Loucy (cell line): ENCODE results near the gene LRRC4C.

Experiments
- H2AFZ ChIP-seq: fragments of 200-600 bp; sonication (generic); 2 replicates; pipeline ENCODE4 v1.6.0; 2016; ENCODE audit warnings: antibody characterized with exemption, mild to moderate bottlenecking, low read length, moderate library complexity
- H3F3A ChIP-seq: fragments of 200-600 bp; 2 replicates; pipeline ENCODE4 v1.6.0; 2016; ENCODE audit warnings: antibody characterized with exemption, low read depth, mild to moderate bottlenecking
- H3K27me3 ChIP-seq: fragments of 200-600 bp; sonication (generic); 2 replicates; pipeline ENCODE4 v1.6.1; 2014; ENCODE audit warnings: low read length, mild to moderate bottlenecking; ENCODE audit not compliant: insufficient read depth, poor library complexity, severe bottlenecking
- H3K36me3 ChIP-seq: fragments of 200-600 bp; sonication (generic); 2 replicates; pipeline ENCODE4 v1.6.1; 2016; ENCODE audit warnings: low read length; ENCODE audit not compliant: insufficient read depth
- H3K4me1 ChIP-seq: fragments of 200-600 bp; sonication (generic); 2 replicates; pipeline ENCODE4 v1.5.1; 2014; ENCODE audit warnings: low read length, mild to moderate bottlenecking; ENCODE audit not compliant: insufficient read depth, poor library complexity, severe bottlenecking
- H3K4me2 ChIP-seq: fragments of 200-600 bp; sonication (generic); 2 replicates; pipeline ENCODE4 v1.6.0; 2014; ENCODE audit warnings: antibody characterized with exemption, low read length, low read depth, mild to moderate bottlenecking; ENCODE audit not compliant: poor library complexity, severe bottlenecking
- H3K4me3 ChIP-seq: fragments of 200-600 bp; sonication (generic); 2 replicates; pipeline ENCODE4 v1.5.1; 2014; ENCODE audit warnings: low read length, mild to moderate bottlenecking, mixed read lengths; ENCODE audit not compliant: poor library complexity, severe bottlenecking
- H3K79me2 ChIP-seq: fragments of 200-600 bp; sonication (generic); 2 replicates; pipeline ENCODE4 v1.6.1; 2014; ENCODE audit warnings: low read length; ENCODE audit not compliant: insufficient read depth
- H3K9ac ChIP-seq: fragments of 200-600 bp; sonication (generic); 2 replicates; pipeline ENCODE4 v1.6.0; 2014; ENCODE audit warnings: mild to moderate bottlenecking, low read depth, low read length, moderate library complexity; ENCODE audit not compliant: poor library complexity, severe bottlenecking
- H3K9me2 ChIP-seq: fragments of 200-600 bp; sonication (generic); replicated peaks from 2 replicates; pipeline ENCODE4 v1.6.1; 2016; ENCODE audit warnings: low read depth, low read length, mixed read lengths
- H3K9me3 ChIP-seq: fragments of 200-600 bp; sonication (generic); 2 replicates; pipeline ENCODE4 v1.6.1; 2014; ENCODE audit warnings: mild to moderate bottlenecking, antibody characterized with exemption, low read length, low read depth; ENCODE audit not compliant: insufficient read depth
- H4K20me1 ChIP-seq: fragments of 200-600 bp; sonication (generic); 2 replicates; pipeline ENCODE4 v1.6.0; 2014; ENCODE audit warnings: antibody characterized with exemption, low read length, mild to moderate bottlenecking; ENCODE audit not compliant: insufficient read depth, poor library complexity, severe bottlenecking
- CTCF ChIP-seq: fragments of 200-600 bp; sonication (generic); conservative IDR thresholded peaks from 2 replicates; pipeline ENCODE4 v1.5.1; 2014; ENCODE audit warnings: mild to moderate bottlenecking, antibody characterized with exemption, low read length
- EZH2phosphoT487 ChIP-seq: fragments of 200-600 bp; IDR thresholded peaks from 2 replicates; pipeline ENCODE4 v1.6.1; 2018; ENCODE audit warnings: antibody characterized with exemption, mild to moderate bottlenecking, moderate library complexity, borderline replicate concordance

Gene LRRC4C

DNA sequence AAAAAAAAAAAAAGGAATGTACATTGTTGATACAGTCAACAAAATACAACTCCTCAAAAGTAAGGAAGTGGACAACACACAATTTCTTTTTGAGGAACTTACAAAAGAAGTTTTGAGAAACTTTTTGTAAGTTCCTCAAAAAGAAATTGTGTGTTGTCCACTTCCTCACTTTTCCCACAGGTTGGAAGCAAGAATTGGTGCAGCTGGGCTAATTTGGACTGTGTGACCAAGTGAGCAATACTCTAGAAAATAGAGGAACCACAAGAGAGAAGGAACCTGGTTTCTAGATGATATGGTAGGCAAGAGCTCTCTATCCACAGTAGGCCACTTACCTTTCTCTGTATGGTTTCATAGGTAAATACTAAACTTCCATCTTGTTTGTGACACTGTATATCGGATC is 1053.8 kb downstream of the LRRC4C start:
- no peaks in the 10 kb centered on the region for H4K20me1 ChIP-seq
- H3K9ac ChIP-seq = no peak overlapping the region
- no peak overlapping the region for H2AFZ ChIP-seq
- H3K4me1 ChIP-seq = no peaks in the 10 kb centered on the region
- H3K4me3 ChIP-seq = no peak overlapping the region
- H3K9me2 ChIP-seq = no peaks in the 10 kb centered on the region
- H3F3A ChIP-seq = no peaks in the 10 kb centered on the region
- H3K9me3 ChIP-seq = no peaks in the 10 kb centered on the region
- H3K4me2 ChIP-seq = no peak overlapping the region
- H3K79me2 ChIP-seq = no peaks in the 10 kb centered on the region
- TF ChIP-seq EZH2phosphoT487 = no peak
- no peak for TF ChIP-seq CTCF
- no peaks in the 10 kb centered on the region for H3K36me3 ChIP-seq
- no peaks in the 10 kb centered on the region for H3K27me3 ChIP-seq

DNA sequence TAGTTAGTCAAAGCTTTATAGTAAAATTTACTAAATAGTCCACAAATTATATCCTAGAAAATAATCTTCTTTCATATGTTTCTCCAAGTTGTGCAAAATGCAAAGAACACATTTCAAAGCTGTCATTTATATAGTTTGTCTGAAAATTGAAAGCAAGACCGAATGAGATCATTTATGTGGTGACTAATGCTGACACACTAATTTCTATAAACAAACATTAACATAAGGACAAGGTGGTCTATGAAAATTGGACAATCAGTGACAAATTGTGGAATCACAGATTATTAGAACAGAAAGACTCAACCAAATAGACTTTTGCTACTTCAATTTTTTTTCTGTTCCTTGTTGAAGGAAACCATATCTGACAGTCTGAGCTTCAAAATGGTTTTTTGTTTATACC is 1056.1 kb downstream of the LRRC4C start:
- no peaks in the 10 kb centered on the region for H3K27me3 ChIP-seq
- no peak overlapping the region for H2AFZ ChIP-seq
- H3K4me2 ChIP-seq = no peak overlapping the region
- no peaks in the 10 kb centered on the region for H3K36me3 ChIP-seq
- no peaks in the 10 kb centered on the region for H3F3A ChIP-seq
- no peaks in the 10 kb centered on the region for H3K4me1 ChIP-seq
- H3K79me2 ChIP-seq = no peaks in the 10 kb centered on the region
- no peak overlapping the region for H3K4me3 ChIP-seq
- no peak overlapping the region for H3K9ac ChIP-seq
- no peak for TF ChIP-seq CTCF
- TF ChIP-seq EZH2phosphoT487 = no peak
- no peaks in the 10 kb centered on the region for H3K9me3 ChIP-seq
- H3K9me2 ChIP-seq = no peaks in the 10 kb centered on the region
- H4K20me1 ChIP-seq = no peaks in the 10 kb centered on the region

GRCh38 chr11:40401132-40401853 is 1058.2 kb downstream of the LRRC4C start:
- Histone ChIP-seq H4K20me1 (no peaks in the 10 kb centered on the region), H3K27me3 (no peaks in the 10 kb centered on the region), H3K4me2 (no peak overlapping the region), H3K4me3 (no peak overlapping the region), H3K9ac (no peak overlapping the region), H2AFZ (no peak overlapping the region), H3K4me1 (no peaks in the 10 kb centered on the region), H3K36me3 (no peaks in the 10 kb centered on the region), H3K9me2 (no peaks in the 10 kb centered on the region), H3K79me2 (no peaks in the 10 kb centered on the region), H3K9me3 (no peaks in the 10 kb centered on the region), H3F3A (no peaks in the 10 kb centered on the region)
- TF ChIP-seq CTCF = no peak
- no peak for TF ChIP-seq EZH2phosphoT487
